GM12892 (cell line): Measurements from ENCODE around the gene BOLA2. TPM values are rescaled to one million over a fixed set of nuclear protein-coding genes. Genes with fewer than 3 reads are reported as not detected.
A peak's percentile ranks its signal among the peaks of the same experiment; 100 is the strongest.
"Not testable (repeated sequence)": the region's sequence is repeated elsewhere in the genome, so short reads cannot be mapped to it uniquely, and the experiment has no call there.

Source experiments
- DNase-seq: peaks from one replicate; pipeline ENCODE4 v3.0.0; 2011; ENCODE audit not compliant: insufficient read length
- FAIRE-seq: peaks from 2 replicates; lab custom pipeline; 2011; peaks lifted over from hg19 to GRCh38; lab: Jason Lieb, UNC
- polyA plus RNA-seq: library from polyadenylated mRNA; unstranded; fragments of >200 nt; gene quantifications from one replicate; pipeline ENCODE4 v1.2.1, GENCODE V29; 2012; ENCODE audit warnings: missing spikeins, inconsistent platforms; ENCODE audit not compliant: missing spikeins

BOLA2 gene
- polyA plus RNA-seq: 24.1 TPM

DNA sequence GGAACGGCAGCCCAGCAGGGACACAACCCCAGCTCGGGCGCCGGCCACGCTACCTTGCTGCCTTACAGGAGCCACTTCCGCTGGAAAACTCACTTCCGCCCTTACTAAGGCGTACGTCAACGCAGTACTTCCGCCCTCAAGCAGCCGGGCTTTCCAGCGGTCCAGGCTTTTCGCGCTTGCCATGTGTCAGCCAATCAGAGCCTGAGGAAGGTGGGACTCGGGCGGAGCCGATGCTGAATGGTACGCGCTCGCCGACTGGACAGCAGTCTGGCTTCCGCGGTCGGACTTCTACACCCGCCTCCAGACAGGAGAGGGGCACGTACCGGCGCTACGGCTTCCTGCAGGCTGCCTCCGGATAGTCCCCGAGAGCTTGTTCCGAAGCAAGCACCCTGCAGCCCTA lies at the start of gene BOLA2, which contains the start of gene SLX1B:
Gene BOLA2 (minus strand): TSS at position 83 of the 400 bp plus-strand sequence. CDS start 98 bp downstream, outside the sequence.
Gene SLX1B (plus strand): TSS at position 265 of the 400 bp plus-strand sequence.
- peak; percentile 97 for FAIRE-seq

GRCh38 chr16:29482276-29482675 lies 28.1 kb upstream of the BOLA2 start:
- FAIRE-seq, DNase-seq: not testable (repeated sequence)

More for the DNA sequence above, at the start of gene BOLA2, which contains the start of gene SLX1B:
- not testable (repeated sequence) for DNase-seq

- FAIRE-seq, DNase-seq: not testable (repeated sequence)
Measured at GRCh38 chr16:29472065-29472464, 17.9 kb upstream of the BOLA2 start.

DNA sequence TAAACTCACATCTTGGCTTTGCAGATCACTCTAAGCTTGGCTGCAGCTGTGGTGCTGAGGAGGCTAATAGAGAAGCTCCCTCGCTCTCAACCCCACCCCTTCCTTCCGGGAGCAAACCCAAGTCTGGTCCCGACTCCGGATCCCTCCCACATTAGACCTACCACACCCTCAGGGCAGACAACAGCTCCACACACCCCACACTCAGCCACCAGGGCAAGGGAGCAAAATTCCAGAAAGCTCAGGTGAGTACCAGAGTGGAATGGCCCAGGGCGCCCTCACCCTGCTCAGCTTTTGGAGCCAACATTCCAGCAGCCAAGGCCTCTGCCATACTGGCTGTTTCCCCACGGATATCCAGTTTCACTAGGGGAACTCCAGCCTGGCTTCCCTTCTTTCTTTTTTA lies 15.5 kb upstream of the BOLA2 start:
- not testable (repeated sequence) for DNase-seq, FAIRE-seq

GRCh38 chr16:29467654-29468366 lies 13.7 kb upstream of the BOLA2 start:
- FAIRE-seq: not testable (repeated sequence)

GRCh38 chr16:29466904-29467303 lies 12.8 kb upstream of the BOLA2 start:
- FAIRE-seq, DNase-seq: not testable (repeated sequence)

More at GRCh38 chr16:29467654-29468366, 13.7 kb upstream of the BOLA2 start:
- DNase-seq: not testable (repeated sequence)

- DNase-seq, FAIRE-seq: not testable (repeated sequence)
Measured at GRCh38 chr16:29465985-29466824, 12.1 kb upstream of the BOLA2 start.

GRCh38 chr16:29460647-29461030 lies 6.5 kb upstream of the BOLA2 start:
- DNase-seq, FAIRE-seq: not testable (repeated sequence)

GRCh38 chr16:29459706-29460646 lies 5.8 kb upstream of the BOLA2 start, which contains the start of gene SULT1A4:
SULT1A4 (plus strand) TSS chr16:29459913; CDS start chr16:29461386, 1,473 bp downstream.
- not testable (repeated sequence) for FAIRE-seq, DNase-seq

DNA sequence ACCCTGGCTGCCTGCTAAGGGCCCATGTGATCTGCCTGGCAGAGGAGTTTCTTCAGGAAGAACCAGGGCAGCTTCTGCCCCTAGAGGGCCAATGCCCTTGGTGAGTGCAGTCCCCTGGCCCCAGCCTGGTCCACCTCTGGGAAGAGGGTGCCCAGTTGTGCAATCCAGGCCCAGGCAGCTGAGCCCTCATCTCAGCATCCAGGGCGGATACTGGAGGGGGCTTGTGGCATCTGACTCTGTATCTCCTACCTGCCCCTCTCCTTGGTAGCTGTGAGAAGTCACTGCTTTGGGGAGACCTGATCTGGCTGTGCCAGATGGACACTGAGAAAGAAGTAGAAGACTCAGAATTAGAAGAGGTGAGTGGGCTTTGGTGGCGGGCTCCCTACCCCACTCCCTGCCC lies 3.5 kb upstream of the BOLA2 start:
- FAIRE-seq, DNase-seq: not testable (repeated sequence)

- FAIRE-seq: peak; percentile 61
- DNase-seq: not testable (repeated sequence)
Measured at GRCh38 chr16:29454828-29455227, 677 bp upstream of the BOLA2 start.

DNA sequence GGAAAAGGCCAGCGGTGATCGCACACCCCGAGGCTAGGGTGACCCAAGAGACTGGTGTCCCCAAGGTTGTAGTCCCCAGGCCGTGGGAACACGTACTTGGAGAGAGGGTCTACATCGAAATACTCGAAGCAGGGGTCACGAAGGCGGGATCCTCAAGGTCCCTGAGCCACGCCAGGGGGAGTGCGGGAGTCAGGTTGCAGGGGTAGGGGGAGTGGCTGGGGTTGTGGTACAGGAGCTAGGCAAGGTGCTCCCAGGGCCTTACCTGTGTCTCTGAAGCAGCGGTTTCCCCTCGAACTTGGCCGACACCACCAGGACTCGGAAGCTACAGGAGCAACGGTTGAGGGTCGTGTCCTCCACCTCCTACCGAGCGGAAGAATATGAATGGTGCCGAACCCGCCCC lies 397 bp downstream of the BOLA2 start:
- not testable (repeated sequence) for DNase-seq, FAIRE-seq

DNA sequence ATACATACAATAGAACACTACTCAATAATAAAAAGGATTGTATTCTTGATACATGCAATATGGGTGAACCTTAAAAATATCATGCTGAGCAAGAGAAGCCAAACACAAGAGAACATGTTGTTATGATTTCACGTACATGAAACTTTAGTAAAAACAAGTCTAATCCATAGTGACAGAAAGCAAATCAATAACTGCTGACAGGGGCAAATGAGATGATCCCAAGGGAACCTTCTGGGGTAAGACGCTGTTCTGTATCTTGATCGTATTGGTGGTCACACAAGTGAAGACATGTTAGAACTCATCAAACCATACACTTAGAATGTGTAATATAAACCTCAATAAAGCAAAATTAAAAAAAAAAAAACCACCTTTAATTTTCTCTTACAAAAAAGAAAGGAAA lies 28.8 kb downstream of the BOLA2 start:
- FAIRE-seq: not testable (repeated sequence)

DNA sequence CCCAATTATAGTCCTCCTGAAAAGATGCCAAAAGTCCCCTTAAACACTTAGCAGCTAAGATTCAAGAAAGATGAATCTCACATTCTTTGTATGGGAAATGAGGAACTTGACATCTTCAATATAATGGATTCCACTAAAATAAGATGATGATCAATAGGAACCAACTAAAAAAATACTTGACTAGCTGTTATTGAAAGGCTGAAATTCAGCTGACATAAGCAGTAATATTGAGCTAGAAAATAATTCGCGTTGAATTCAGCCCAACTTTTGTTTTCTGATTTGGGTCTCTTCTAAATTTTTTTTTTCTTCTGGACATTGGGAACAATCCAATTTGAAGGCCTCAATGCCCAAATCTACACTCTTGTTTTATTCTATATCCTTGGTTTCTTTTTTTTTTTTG lies 30.6 kb downstream of the BOLA2 start:
- not testable (repeated sequence) for FAIRE-seq, DNase-seq

More for the DNA sequence above, 28.8 kb downstream of the BOLA2 start:
- not testable (repeated sequence) for DNase-seq

DNA sequence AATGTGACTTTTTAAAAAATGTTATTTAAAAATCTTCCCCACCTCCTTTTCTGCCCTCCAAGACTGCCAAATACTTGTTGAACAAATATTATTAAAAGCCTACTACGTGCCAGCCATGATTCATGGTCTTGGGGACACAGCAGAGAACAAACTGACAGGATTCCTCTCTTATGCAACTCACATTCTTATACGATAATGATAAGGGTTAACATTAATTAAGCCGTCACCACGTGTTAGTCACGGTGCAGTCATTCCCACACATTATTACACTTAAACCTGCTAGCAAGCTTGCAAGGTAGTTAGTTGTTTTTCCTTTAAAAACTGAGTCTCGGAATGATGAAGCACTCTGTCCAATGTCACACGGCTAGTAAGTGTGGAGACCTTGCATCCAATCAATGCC lies 48.9 kb downstream of the BOLA2 start:
- not testable (repeated sequence) for DNase-seq, FAIRE-seq
